GM23338 (cell line): ENCODE results near the gene MINK1. TPM values are rescaled to one million over a fixed set of nuclear protein-coding genes. Genes with fewer than 3 reads are reported as not detected.
"Not testable (repeated sequence)": the region's sequence is repeated elsewhere in the genome, so short reads cannot be mapped to it uniquely, and the experiment has no call there.

ENCODE experiments used
- ATAC-seq: fragments of 200-7000 bp; cut with Tn5 transposase; 3 replicates; pipeline ENCODE4 v1.9.1; 2020
- DNase-seq: peaks from one replicate; pipeline ENCODE4 v3.0.0-alpha.2; 2015; ENCODE audit warnings: low spot score
- H2AFZ ChIP-seq: fragments of 200-600 bp; sonication (generic); 2 replicates; pipeline ENCODE4 v1.8.0; 2016; ENCODE audit warnings: antibody characterized with exemption, mild to moderate bottlenecking, moderate library complexity
- H3F3A ChIP-seq: fragments of 200-600 bp; sonication (generic); replicated peaks from 2 replicates; pipeline ENCODE4 v1.8.0; 2017; ENCODE audit warnings: antibody characterized with exemption, mixed run types, low read depth
- H3K27ac ChIP-seq: fragments of 200-600 bp; sonication (generic); 2 replicates; pipeline ENCODE4 v1.6.1; 2016; ENCODE audit warnings: low read depth
- H3K27me3 ChIP-seq: fragments of 200-600 bp; sonication (generic); 2 replicates; pipeline ENCODE4 v1.8.0; 2016; ENCODE audit warnings: mild to moderate bottlenecking, mixed run types, moderate library complexity; ENCODE audit not compliant: insufficient read depth
- H3K36me3 ChIP-seq: fragments of 200-600 bp; sonication (generic); 2 replicates; pipeline ENCODE4 v1.8.0; 2016; ENCODE audit warnings: mild to moderate bottlenecking; ENCODE audit not compliant: insufficient read depth
- H3K4me1 ChIP-seq: fragments of 200-600 bp; sonication (generic); 2 replicates; pipeline ENCODE4 v1.8.0; 2016; ENCODE audit warnings: mild to moderate bottlenecking, moderate library complexity; ENCODE audit not compliant: insufficient read depth
- H3K4me2 ChIP-seq: fragments of 200-600 bp; sonication (generic); 2 replicates; pipeline ENCODE4 v1.7.1; 2017; ENCODE audit warnings: mixed run types
- H3K4me3 ChIP-seq: fragments of 200-600 bp; sonication (generic); 2 replicates; pipeline ENCODE4 v1.6.1; 2016; ENCODE audit warnings: mixed run types
- H3K79me2 ChIP-seq: fragments of 200-600 bp; sonication (generic); replicated peaks from 2 replicates; pipeline ENCODE4 v1.8.0; 2017; ENCODE audit warnings: mild to moderate bottlenecking; ENCODE audit not compliant: insufficient read depth
- H3K9me2 ChIP-seq: fragments of 200-600 bp; sonication (generic); 2 replicates; pipeline ENCODE4 v1.8.0; 2017; ENCODE audit not compliant: insufficient read depth
- H4K20me1 ChIP-seq: fragments of 200-600 bp; sonication (generic); replicated peaks from 2 replicates; pipeline ENCODE4 v1.8.0; 2017; ENCODE audit warnings: mild to moderate bottlenecking; ENCODE audit not compliant: insufficient read depth
- H3K27ac Mint-ChIP-seq: 2 replicates; pipeline ENCODE4 v1.8.0; 2020; ENCODE audit warnings: inconsistent platforms, mild to moderate bottlenecking, moderate library complexity, mixed read lengths
- H3K27me3 Mint-ChIP-seq: 3 replicates; pipeline ENCODE4 v1.8.0; 2022; ENCODE audit warnings: low read depth, mild to moderate bottlenecking, moderate library complexity, mixed read lengths, inconsistent platforms; ENCODE audit not compliant: insufficient read depth, poor library complexity
- H3K36me3 Mint-ChIP-seq: 3 replicates; pipeline ENCODE4 v1.8.0; 2021; ENCODE audit warnings: low read depth, mild to moderate bottlenecking, inconsistent platforms, moderate library complexity, mixed read lengths
- H3K4me1 Mint-ChIP-seq: 3 replicates; pipeline ENCODE4 v1.8.0; 2020; ENCODE audit warnings: mild to moderate bottlenecking, inconsistent platforms, mixed read lengths
- H3K4me3 Mint-ChIP-seq: 3 replicates; pipeline ENCODE4 v1.8.0; 2021; ENCODE audit warnings: moderate library complexity, mild to moderate bottlenecking, inconsistent platforms, mixed read lengths
- H3K9me3 Mint-ChIP-seq: 3 replicates; pipeline ENCODE4 v1.8.0; 2020; ENCODE audit warnings: moderate library complexity, mild to moderate bottlenecking, inconsistent platforms, mixed read lengths
- CREB1 ChIP-seq: fragments of 250-450 bp; sonication (Bioruptor Pico); IDR thresholded peaks from 2 replicates; pipeline ENCODE4 v1.5.0; 2020; ENCODE audit warnings: low read depth, mild to moderate bottlenecking, moderate library complexity
- EZH2 ChIP-seq: fragments of 200-600 bp; sonication (generic); IDR thresholded peaks from one replicate; pipeline ENCODE4 v1.8.0; 2017; ENCODE audit warnings: antibody characterized with exemption, mild to moderate bottlenecking, low read depth; ENCODE audit not compliant: unreplicated experiment
- EZH2phosphoT487 ChIP-seq: fragments of 200-600 bp; sonication (generic); IDR thresholded peaks from one replicate; pipeline ENCODE4 v1.8.1; 2018; ENCODE audit warnings: antibody characterized with exemption; ENCODE audit not compliant: unreplicated experiment
- POLR2AphosphoS5 ChIP-seq: IDR thresholded peaks from 2 replicates; pipeline ENCODE4 v1.6.1; 2016; ENCODE audit warnings: antibody characterized with exemption, low read depth
- STAT1 ChIP-seq: IDR thresholded peaks from one replicate; pipeline ENCODE4 v1.6.1; 2016; ENCODE audit warnings: antibody characterized with exemption; ENCODE audit not compliant: unreplicated experiment
- ZNF114 ChIP-seq: fragments of 250-450 bp; sonication (Bioruptor Pico); IDR thresholded peaks from 2 replicates; pipeline ENCODE4 v1.5.0; 2020; ENCODE audit warnings: mild to moderate bottlenecking, moderate library complexity
- ZNF331 ChIP-seq: fragments of 250-450 bp; sonication (Bioruptor Pico); IDR thresholded peaks from 2 replicates; pipeline ENCODE4 v1.5.0; 2020; ENCODE audit warnings: low read depth, mild to moderate bottlenecking, moderate library complexity
- polyA plus RNA-seq: library from polyadenylated mRNA; unstranded; fragments of >200 nt; fragmentation: Nextera tagmentation; extraction: Ambion mirVana; gene quantifications from 2 replicates; pipeline ENCODE4 v1.2.1, GENCODE V29; 2016
- total RNA-seq: library from RNA; depleted of rRNA; stranded (reverse); fragments of >200 nt; shearing (Covaris generic); gene quantifications from 2 replicates; pipeline ENCODE4 v1.2.3, GENCODE V29; 2014
- TF ChIP-seq, protein P1 (sequence below): IDR thresholded peaks from one replicate; pipeline ENCODE4 v1.6.1; 2018; ENCODE audit warnings: antibody characterized with exemption; ENCODE audit not compliant: unreplicated experiment
- TF ChIP-seq, protein P2 (sequence below), 2 experiments: fragments of 200-600 bp in 1 of 2; sonication (generic) in 1 of 2; conservative IDR thresholded peaks; 2 replicates each; pipeline versions ENCODE4 v1.5.1 to v1.6.1; 2016 to 2017; ENCODE audit warnings: antibody characterized with exemption in 2 of 2, low read depth in 2 of 2, mild to moderate bottlenecking in 2 of 2, moderate library complexity in 1 of 2
- TF ChIP-seq, protein P3 (sequence below): IDR thresholded peaks from 2 replicates; pipeline ENCODE4 v1.6.1; 2016; ENCODE audit warnings: antibody characterized with exemption

The MINK1 gene
- total and polyA plus RNA-seq, 2 experiments from 2014 or later, result 17.3 to 54.9 TPM

DNA sequence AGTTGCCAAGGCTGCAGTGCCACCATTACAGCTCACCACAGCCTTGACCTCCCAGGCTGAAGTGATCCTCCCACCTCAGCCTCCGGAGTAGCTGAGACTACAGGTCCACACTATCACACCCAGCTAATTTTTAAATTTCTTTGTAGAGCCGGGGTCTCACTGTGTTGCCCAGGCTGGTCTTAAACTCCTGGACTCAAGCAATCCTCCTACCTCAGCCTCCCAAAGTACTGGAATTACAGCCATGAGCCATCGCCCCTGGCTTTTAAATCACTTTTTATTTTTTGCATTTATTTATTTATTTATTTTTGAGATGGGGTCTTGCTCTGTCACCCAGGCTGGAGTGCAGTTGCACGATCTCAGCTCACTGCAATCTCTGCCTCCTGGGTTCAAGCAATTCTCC lies 81.4 kb downstream of the MINK1 start:
- not testable (repeated sequence) for H3K27me3 ChIP-seq, H3K9me3 Mint-ChIP-seq, H3K27ac Mint-ChIP-seq, H3K27me3 Mint-ChIP-seq, H3F3A ChIP-seq, H3K79me2 ChIP-seq, DNase-seq, ATAC-seq, H2AFZ ChIP-seq, H3K27ac ChIP-seq, H3K36me3 ChIP-seq, H3K4me1 Mint-ChIP-seq, H3K9me2 ChIP-seq, H3K4me2 ChIP-seq, H3K4me3 ChIP-seq, H4K20me1 ChIP-seq, H3K36me3 Mint-ChIP-seq, H3K4me3 Mint-ChIP-seq
- H3K4me1 ChIP-seq, result peaks cover 12% of the 10 kb centered on the region

DNA sequence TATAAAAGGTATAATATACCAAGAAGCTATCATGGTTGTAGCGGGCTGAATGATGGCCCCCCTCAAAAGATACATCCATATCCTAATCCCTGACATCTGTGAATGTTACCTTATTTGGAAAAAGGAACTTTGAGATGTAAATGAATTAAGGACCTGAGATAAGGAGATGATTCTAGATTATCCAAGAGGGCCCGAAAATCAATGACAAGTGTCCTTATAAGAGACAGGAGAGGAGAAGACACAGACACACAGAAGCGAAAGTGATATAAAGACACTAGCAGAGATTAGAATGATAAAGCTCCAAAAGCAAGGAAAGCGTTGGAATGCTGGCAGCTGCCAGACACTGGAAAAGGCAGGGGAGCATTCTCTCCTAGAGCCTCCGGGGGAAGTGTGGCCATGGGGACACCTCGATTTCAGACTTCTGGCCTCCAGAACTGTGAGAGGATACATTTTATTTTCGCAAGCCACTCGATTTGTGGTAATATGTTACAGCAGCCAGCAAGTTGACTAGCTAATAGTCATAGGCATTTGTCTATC lies 86.4 kb downstream of the MINK1 start:
- Histone ChIP-seq H3K27me3 (no peaks in the 10 kb centered on the region), H4K20me1 (no peaks in the 10 kb centered on the region), H3K9me2 (no peaks in the 10 kb centered on the region), H3K4me3 (no peak overlapping the region), H2AFZ (no peak overlapping the region), H3K4me2 (no peak overlapping the region), H3K27ac (peak overlapping the region; percentile 40; the same call in 1 of the 2 replicates), H3K4me1 (0 out of 2 replicates have a peak, but pooled peaks cover 6% of the 10 kb centered on the region), H3F3A (peaks cover 2% of the 10 kb centered on the region; the same call in 1 of the 2 replicates), H3K79me2 (no peaks in the 10 kb centered on the region), H3K36me3 (no peaks in the 10 kb centered on the region)
- Mint-ChIP-seq H3K27me3 (peaks cover 8% of the 10 kb centered on the region), H3K36me3 (no peaks in the 10 kb centered on the region), H3K4me1 (peaks cover 9% of the 10 kb centered on the region), H3K4me3 (no peak overlapping the region), H3K27ac (peak overlapping the region; percentile 7; the same call in 1 of the 2 replicates), H3K9me3 (no peaks in the 10 kb centered on the region)
- peak; percentile 92 for ATAC-seq
- peak; percentile 81 for DNase-seq
- TF ChIP-seq, protein P1, sequence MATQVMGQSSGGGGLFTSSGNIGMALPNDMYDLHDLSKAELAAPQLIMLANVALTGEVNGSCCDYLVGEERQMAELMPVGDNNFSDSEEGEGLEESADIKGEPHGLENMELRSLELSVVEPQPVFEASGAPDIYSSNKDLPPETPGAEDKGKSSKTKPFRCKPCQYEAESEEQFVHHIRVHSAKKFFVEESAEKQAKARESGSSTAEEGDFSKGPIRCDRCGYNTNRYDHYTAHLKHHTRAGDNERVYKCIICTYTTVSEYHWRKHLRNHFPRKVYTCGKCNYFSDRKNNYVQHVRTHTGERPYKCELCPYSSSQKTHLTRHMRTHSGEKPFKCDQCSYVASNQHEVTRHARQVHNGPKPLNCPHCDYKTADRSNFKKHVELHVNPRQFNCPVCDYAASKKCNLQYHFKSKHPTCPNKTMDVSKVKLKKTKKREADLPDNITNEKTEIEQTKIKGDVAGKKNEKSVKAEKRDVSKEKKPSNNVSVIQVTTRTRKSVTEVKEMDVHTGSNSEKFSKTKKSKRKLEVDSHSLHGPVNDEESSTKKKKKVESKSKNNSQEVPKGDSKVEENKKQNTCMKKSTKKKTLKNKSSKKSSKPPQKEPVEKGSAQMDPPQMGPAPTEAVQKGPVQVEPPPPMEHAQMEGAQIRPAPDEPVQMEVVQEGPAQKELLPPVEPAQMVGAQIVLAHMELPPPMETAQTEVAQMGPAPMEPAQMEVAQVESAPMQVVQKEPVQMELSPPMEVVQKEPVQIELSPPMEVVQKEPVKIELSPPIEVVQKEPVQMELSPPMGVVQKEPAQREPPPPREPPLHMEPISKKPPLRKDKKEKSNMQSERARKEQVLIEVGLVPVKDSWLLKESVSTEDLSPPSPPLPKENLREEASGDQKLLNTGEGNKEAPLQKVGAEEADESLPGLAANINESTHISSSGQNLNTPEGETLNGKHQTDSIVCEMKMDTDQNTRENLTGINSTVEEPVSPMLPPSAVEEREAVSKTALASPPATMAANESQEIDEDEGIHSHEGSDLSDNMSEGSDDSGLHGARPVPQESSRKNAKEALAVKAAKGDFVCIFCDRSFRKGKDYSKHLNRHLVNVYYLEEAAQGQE, result no peak
- TF ChIP-seq, protein P2, sequence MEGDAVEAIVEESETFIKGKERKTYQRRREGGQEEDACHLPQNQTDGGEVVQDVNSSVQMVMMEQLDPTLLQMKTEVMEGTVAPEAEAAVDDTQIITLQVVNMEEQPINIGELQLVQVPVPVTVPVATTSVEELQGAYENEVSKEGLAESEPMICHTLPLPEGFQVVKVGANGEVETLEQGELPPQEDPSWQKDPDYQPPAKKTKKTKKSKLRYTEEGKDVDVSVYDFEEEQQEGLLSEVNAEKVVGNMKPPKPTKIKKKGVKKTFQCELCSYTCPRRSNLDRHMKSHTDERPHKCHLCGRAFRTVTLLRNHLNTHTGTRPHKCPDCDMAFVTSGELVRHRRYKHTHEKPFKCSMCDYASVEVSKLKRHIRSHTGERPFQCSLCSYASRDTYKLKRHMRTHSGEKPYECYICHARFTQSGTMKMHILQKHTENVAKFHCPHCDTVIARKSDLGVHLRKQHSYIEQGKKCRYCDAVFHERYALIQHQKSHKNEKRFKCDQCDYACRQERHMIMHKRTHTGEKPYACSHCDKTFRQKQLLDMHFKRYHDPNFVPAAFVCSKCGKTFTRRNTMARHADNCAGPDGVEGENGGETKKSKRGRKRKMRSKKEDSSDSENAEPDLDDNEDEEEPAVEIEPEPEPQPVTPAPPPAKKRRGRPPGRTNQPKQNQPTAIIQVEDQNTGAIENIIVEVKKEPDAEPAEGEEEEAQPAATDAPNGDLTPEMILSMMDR (conservative IDR thresholded peaks at IDR 0.05; ENCODE audit: low read depth in 2 of 2), result no peak
- no peak for TF ChIP-seq CREB1 (CRISPR knock-in tag)
- TF ChIP-seq EZH2, result no peak
- TF ChIP-seq ZNF114 (CRISPR knock-in tag), result no peak
- TF ChIP-seq, protein P3, sequence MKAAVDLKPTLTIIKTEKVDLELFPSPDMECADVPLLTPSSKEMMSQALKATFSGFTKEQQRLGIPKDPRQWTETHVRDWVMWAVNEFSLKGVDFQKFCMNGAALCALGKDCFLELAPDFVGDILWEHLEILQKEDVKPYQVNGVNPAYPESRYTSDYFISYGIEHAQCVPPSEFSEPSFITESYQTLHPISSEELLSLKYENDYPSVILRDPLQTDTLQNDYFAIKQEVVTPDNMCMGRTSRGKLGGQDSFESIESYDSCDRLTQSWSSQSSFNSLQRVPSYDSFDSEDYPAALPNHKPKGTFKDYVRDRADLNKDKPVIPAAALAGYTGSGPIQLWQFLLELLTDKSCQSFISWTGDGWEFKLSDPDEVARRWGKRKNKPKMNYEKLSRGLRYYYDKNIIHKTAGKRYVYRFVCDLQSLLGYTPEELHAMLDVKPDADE, result no peak
- TF ChIP-seq ZNF331 (CRISPR knock-in tag), result no peak
- no peak for TF ChIP-seq STAT1
- no peak for TF ChIP-seq EZH2phosphoT487
- TF ChIP-seq POLR2AphosphoS5, result no peak
